GM19193 (cell line): ENCODE data around the gene SPEG.
A peak's percentile ranks its signal among the peaks of the same experiment; 100 is the strongest.

Source experiments
- POLR2A ChIP-seq: IDR thresholded peaks from 4 replicates; pipeline ENCODE4 v1.6.1; 2011; ENCODE audit not compliant: insufficient read depth, insufficient read length; ENCODE audit errors: extremely low read depth

The SPEG gene

DNA sequence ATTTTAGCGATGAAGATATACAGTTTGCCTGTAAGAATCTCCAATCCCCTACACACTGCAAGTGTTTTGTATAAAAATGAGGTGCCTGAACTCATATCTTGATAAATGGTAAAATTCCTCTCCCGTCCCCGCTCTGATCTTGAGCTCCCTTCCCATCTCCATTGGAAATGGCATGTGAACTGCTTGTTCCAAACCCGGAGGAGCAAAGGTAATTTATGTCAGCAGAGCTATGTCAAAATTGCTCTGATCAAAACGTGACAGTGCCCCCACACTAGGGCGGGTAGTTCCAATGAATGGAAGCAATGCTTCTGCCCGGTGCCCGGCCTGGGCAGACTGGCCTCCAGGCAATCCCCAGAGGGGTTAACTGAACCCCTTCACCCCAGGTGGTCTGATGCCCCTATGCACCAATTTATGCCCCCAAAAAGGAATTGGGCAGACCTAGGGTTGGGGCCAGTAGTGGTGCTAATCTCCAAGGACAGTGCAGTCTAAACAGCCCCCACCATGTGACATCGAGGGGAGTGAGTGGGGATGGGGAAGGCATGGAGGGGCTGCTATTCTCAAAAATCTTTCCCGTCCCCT is 60.4 kb downstream of the SPEG start:
- no peak for TF ChIP-seq POLR2A

DNA sequence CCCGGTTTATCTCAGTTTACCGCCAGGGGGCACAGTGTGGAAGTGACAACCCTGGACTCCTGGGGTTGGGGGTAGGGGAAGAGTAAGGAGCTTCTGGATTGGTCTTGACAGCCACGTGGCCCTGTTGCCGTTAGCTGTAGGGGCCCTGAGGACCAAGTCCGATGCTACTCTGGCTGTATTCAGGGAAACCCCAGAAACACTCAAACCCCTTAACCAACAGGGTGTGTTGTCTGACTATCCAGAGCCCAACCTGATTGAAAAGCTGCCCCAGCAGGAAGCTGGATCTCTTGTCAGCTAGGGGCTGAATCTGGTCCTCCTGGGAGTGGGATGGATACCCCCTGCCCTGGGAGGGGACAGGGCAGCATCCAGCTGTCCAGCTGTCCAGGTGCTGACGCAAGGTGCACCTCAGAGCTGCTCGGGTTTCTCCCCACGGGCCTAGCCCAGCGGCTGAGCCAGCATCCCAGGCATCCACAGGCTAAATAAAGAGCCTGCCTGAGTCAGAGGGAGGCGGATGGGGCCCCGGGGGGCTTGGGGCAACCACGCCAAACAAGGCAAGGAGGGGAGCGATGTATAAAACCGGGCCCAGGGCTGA is 61.0 kb downstream of the SPEG start:
- TF ChIP-seq POLR2A, result no peak

GRCh38 chr2:219496247-219496824 is 61.7 kb downstream of the SPEG start:
- TF ChIP-seq POLR2A, result no peak

- no peak for TF ChIP-seq POLR2A
These were observed 62.3 kb downstream of the SPEG start for GRCh38 chr2:219496825-219497494.

- no peak for TF ChIP-seq POLR2A
These were observed 63.0 kb downstream of the SPEG start for GRCh38 chr2:219497495-219498279.

GRCh38 chr2:219498280-219499057 is 63.8 kb downstream of the SPEG start, which contains the start of gene GMPPA:
TSS of gene GMPPA (plus strand) at chr2:219498891. CDS start at chr2:219499976, 1,085 bp downstream.
- peak; percentile 89 for TF ChIP-seq POLR2A

GRCh38 chr2:219499058-219499307 is 64.3 kb downstream of the SPEG start:
- TF ChIP-seq POLR2A, result no peak

GRCh38 chr2:219499555-219499954 is 64.9 kb downstream of the SPEG start:
- no peak for TF ChIP-seq POLR2A

GRCh38 chr2:219500135-219500534 is 65.5 kb downstream of the SPEG start:
- TF ChIP-seq POLR2A, result no peak

DNA sequence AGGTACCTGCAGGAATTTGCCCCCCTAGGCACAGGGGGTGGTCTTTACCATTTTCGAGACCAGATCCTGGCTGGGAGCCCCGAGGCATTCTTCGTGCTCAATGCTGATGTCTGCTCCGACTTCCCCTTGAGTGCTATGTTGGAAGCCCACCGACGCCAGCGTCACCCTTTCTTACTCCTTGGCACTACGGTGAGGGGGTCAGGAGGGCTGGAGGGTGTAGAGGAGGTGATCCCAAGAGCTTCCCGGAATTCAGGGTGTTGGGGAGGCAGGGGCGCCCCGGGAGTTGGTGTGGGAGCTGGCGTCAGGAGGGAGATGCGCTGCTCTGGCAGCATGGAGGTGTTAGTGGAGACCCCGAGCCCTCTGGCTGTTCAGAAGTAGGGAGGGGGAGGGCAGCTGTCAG is 67.2 kb downstream of the SPEG start:
- no peak for TF ChIP-seq POLR2A

GRCh38 chr2:219502618-219503017 is 68.0 kb downstream of the SPEG start:
- TF ChIP-seq POLR2A, result no peak

DNA sequence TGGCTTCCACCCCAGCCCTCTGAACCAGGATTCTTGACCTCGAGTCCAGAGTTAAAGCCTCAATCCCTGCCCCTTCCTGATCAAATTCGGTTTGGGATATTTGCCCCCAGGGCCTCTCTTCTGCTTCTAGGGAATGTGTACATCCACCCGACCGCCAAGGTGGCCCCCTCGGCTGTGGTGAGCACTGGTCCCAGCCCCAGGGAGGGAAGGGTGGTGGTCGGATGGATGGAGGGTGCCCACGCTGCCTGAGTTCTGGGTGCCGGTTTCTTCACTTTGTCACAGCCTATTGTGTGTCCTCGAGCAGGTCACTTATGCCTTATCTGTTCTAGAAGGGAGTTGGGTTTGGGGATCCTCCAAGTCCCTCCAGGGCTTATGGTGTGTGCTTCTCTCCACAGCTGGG is 70.9 kb downstream of the SPEG start:
- TF ChIP-seq POLR2A, result no peak

DNA sequence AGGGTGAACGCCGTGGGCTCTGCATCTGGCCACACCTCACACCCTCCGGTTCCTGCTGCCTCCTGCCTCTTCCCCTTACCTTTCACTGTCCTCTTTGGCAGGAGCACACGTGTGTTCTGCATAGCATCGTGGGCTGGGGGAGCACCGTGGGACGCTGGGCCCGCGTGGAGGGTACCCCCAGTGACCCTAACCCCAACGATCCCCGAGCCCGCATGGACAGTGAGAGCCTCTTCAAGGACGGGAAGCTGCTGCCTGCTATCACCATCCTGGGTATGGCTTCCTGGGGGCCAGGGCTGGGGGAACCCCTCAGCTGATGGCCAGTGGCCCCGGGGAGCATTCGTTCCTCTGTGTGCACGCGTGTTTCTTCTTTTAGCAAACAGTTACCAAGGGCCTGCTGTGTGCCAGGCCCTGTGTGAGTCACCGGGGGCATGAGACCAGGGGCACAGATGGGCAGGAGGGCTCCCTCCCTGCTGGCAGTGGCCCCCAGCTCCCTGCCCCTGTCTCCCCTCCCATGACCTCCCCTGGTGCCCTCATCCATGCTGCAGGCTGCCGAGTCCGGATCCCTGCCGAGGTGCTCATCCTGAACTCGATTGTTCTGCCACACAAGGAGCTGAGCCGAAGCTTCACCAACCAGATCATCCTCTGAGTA is 71.6 kb downstream of the SPEG start:
- no peak for TF ChIP-seq POLR2A
